Stimulated activated CD4-positive, alpha-beta T cell treated with anti-CD3 and anti-CD28 coated beads, Interleukin-2, amount 100 ng/mL, for 48 hours (primary cell): ENCODE results near the gene BRF1.

Source experiments
- DNase-seq, 2 donors: peaks; one replicate each; pipeline ENCODE4 v3.0.0-alpha.2; 2020

Gene BRF1

GRCh38 chr14:105223770-105224544 lies 76.8 kb downstream of the BRF1 start:
- DNase-seq: no peak

- no peak for DNase-seq
Observed at GRCh38 chr14:105223260-105223659, 77.5 kb downstream of the BRF1 start.

- no peak for DNase-seq
Observed at GRCh38 chr14:105221598-105222178, 79.1 kb downstream of the BRF1 start.

- DNase-seq: no peak
Observed at GRCh38 chr14:105220699-105221597, 79.9 kb downstream of the BRF1 start.

- DNase-seq: no peak
Observed at GRCh38 chr14:105219753-105220152, 81.0 kb downstream of the BRF1 start.

- no peak for DNase-seq
Observed at GRCh38 chr14:105219043-105219612, 81.7 kb downstream of the BRF1 start.

- no peak for DNase-seq
Observed at GRCh38 chr14:105218611-105219010, 82.2 kb downstream of the BRF1 start.

GRCh38 chr14:105217774-105218173 lies 83.0 kb downstream of the BRF1 start:
- DNase-seq: no peak

GRCh38 chr14:105216490-105217247 lies 84.1 kb downstream of the BRF1 start:
- no peak for DNase-seq

GRCh38 chr14:105215602-105216001 lies 85.2 kb downstream of the BRF1 start:
- DNase-seq: no peak

- no peak for DNase-seq
Observed at GRCh38 chr14:105214324-105214915, 86.4 kb downstream of the BRF1 start.

- DNase-seq: no peak
Observed at GRCh38 chr14:105213361-105213760, 87.4 kb downstream of the BRF1 start.

- no peak for DNase-seq
Observed at GRCh38 chr14:105212541-105213300, 88.1 kb downstream of the BRF1 start.

- no peak for DNase-seq
Observed at GRCh38 chr14:105211758-105212089, 89.1 kb downstream of the BRF1 start.

- DNase-seq: no peak
Observed at GRCh38 chr14:105211086-105211757, 89.6 kb downstream of the BRF1 start.

GRCh38 chr14:105210266-105211025 lies 90.4 kb downstream of the BRF1 start:
- DNase-seq: no peak

- DNase-seq: no peak
Observed at GRCh38 chr14:105209646-105210045, 91.2 kb downstream of the BRF1 start.

- DNase-seq: no peak
Observed at GRCh38 chr14:105209091-105209490, 91.7 kb downstream of the BRF1 start.

- no peak for DNase-seq
Observed at GRCh38 chr14:105208738-105209075, 92.1 kb downstream of the BRF1 start.
